Stimulated activated CD8-positive, alpha-beta memory T cell treated with anti-CD3 and anti-CD28 coated beads, Interleukin-12 subunit alpha, Interleukin-12 subunit beta, amount 100 ng/mL, for 24 hours (primary cell): ENCODE data around the gene CACUL1.
"Not testable (repeated sequence)": the region's sequence is repeated elsewhere in the genome, so short reads cannot be mapped to it uniquely, and the experiment has no call there.

Experiments
- DNase-seq: peaks from one replicate; pipeline ENCODE4 v3.0.0-alpha.2; 2020; ENCODE audit errors: extremely low read depth

CACUL1 gene

GRCh38 chr10:118687472-118687871 is 67.3 kb downstream of the CACUL1 start:
- DNase-seq: no peak

- DNase-seq: no peak
These were observed 72.2 kb downstream of the CACUL1 start for GRCh38 chr10:118682533-118682932.

- no peak for DNase-seq
These were observed 74.6 kb downstream of the CACUL1 start for GRCh38 chr10:118680197-118680596.

GRCh38 chr10:118674226-118674919 is 80.4 kb downstream of the CACUL1 start:
- no peak for DNase-seq

- DNase-seq: no peak
These were observed 81.7 kb downstream of the CACUL1 start for GRCh38 chr10:118672766-118673715.

- DNase-seq: no peak
These were observed 82.6 kb downstream of the CACUL1 start for GRCh38 chr10:118672153-118672552.

- not testable (repeated sequence) for DNase-seq
These were observed 83.5 kb downstream of the CACUL1 start for GRCh38 chr10:118671221-118671620.

- no peak for DNase-seq
These were observed 84.2 kb downstream of the CACUL1 start for GRCh38 chr10:118670472-118671124.

- no peak for DNase-seq
These were observed 84.9 kb downstream of the CACUL1 start for GRCh38 chr10:118669835-118670234.

- DNase-seq: no peak
These were observed 85.6 kb downstream of the CACUL1 start for GRCh38 chr10:118669020-118669791.

- no peak for DNase-seq
These were observed 86.4 kb downstream of the CACUL1 start for GRCh38 chr10:118668228-118668952.

- no peak for DNase-seq
These were observed 87.0 kb downstream of the CACUL1 start for GRCh38 chr10:118667732-118668131.

- no peak for DNase-seq
These were observed 88.4 kb downstream of the CACUL1 start for GRCh38 chr10:118666350-118666749.

- DNase-seq: no peak
These were observed 90.4 kb downstream of the CACUL1 start for GRCh38 chr10:118664321-118664720.

- no peak for DNase-seq
These were observed 91.6 kb downstream of the CACUL1 start for GRCh38 chr10:118663176-118663575.

- DNase-seq: no peak
These were observed 92.3 kb downstream of the CACUL1 start for GRCh38 chr10:118662228-118663035.

GRCh38 chr10:118658762-118659161 is 96.0 kb downstream of the CACUL1 start:
- no peak for DNase-seq

GRCh38 chr10:118658168-118658567 is 96.6 kb downstream of the CACUL1 start:
- DNase-seq: not testable (repeated sequence)

- DNase-seq: not testable (repeated sequence)
These were observed 109.5 kb downstream of the CACUL1 start for GRCh38 chr10:118645294-118645693.

- DNase-seq: no peak
These were observed 112.5 kb downstream of the CACUL1 start for GRCh38 chr10:118642228-118642627.
